DND-41 (cell line): ENCODE measurements around the gene TSC22D1.

Experiments
- EZH2 ChIP-seq: IDR thresholded peaks from 3 replicates; pipeline ENCODE4 v1.6.1; 2012; ENCODE audit warnings: borderline replicate concordance, low read depth, mild to moderate bottlenecking, moderate library complexity, low read length, inconsistent platforms; ENCODE audit not compliant: severe bottlenecking
- TF ChIP-seq, protein P1 (sequence below): IDR thresholded peaks from 2 replicates; pipeline ENCODE4 v1.5.1; 2012; ENCODE audit warnings: borderline replicate concordance, low read length, moderate library complexity, mild to moderate bottlenecking; ENCODE audit not compliant: poor library complexity, severe bottlenecking; ENCODE audit errors: extremely low read depth

DNA sequence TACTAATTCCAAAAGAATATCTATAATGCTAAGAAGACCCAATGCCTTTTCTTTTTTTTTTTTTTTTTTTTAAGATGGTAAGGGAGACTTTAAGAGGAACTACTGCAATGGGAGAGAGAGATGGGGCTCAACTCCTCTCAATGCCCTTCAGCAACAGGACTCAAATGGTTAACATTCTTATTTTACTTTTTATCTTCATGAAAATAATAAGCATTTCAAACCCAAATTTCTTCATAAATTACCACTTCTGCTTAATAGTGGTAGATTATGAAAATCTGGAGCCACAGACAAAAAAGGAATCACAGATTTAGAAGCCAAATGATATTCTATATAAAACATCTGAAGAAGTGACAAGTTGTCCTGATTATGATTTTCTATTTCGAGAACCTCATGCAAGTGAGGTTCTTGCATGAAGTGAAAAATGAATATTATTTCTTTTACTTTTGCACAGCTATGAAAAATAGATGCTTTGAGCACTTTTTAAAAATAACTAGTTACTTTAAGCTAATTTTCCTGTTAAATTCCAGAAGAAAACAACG lies 128.3 kb downstream of the TSC22D1 start:
- TF ChIP-seq, protein P1, sequence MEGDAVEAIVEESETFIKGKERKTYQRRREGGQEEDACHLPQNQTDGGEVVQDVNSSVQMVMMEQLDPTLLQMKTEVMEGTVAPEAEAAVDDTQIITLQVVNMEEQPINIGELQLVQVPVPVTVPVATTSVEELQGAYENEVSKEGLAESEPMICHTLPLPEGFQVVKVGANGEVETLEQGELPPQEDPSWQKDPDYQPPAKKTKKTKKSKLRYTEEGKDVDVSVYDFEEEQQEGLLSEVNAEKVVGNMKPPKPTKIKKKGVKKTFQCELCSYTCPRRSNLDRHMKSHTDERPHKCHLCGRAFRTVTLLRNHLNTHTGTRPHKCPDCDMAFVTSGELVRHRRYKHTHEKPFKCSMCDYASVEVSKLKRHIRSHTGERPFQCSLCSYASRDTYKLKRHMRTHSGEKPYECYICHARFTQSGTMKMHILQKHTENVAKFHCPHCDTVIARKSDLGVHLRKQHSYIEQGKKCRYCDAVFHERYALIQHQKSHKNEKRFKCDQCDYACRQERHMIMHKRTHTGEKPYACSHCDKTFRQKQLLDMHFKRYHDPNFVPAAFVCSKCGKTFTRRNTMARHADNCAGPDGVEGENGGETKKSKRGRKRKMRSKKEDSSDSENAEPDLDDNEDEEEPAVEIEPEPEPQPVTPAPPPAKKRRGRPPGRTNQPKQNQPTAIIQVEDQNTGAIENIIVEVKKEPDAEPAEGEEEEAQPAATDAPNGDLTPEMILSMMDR = no peak
- no peak for TF ChIP-seq EZH2
